Ectodermal cell (in vitro differentiated cells): Measurements from ENCODE around the gene NKX1-2.
"Not testable (repeated sequence)": the region's sequence is repeated elsewhere in the genome, so short reads cannot be mapped to it uniquely, and the experiment has no call there.

Source experiments
- H3K27ac ChIP-seq: 2 replicates; pipeline ENCODE4 v1.7.0; 2013; ENCODE audit warnings: mild to moderate bottlenecking, low read depth, low read length; ENCODE audit not compliant: insufficient read depth, poor library complexity, severe bottlenecking
- H3K27me3 ChIP-seq: 2 replicates; pipeline ENCODE4 v1.7.0; 2013; ENCODE audit warnings: mild to moderate bottlenecking, low read length; ENCODE audit not compliant: insufficient read depth, control insufficient read depth, poor library complexity, severe bottlenecking
- H3K36me3 ChIP-seq: one replicate; pipeline ENCODE4 v1.7.0; 2013; ENCODE audit warnings: low read length; ENCODE audit not compliant: control insufficient read depth, insufficient read depth
- H3K4me1 ChIP-seq: one replicate; pipeline ENCODE4 v1.7.0; 2013; ENCODE audit warnings: low read length; ENCODE audit not compliant: control insufficient read depth, insufficient read depth
- H3K4me3 ChIP-seq: 2 replicates; pipeline ENCODE4 v1.7.0; 2013; ENCODE audit warnings: low read depth, low read length, control low read depth; ENCODE audit not compliant: insufficient read depth
- H3K9me3 ChIP-seq: 2 replicates; pipeline ENCODE4 v1.7.0; 2013; ENCODE audit warnings: mild to moderate bottlenecking, low read length, moderate library complexity; ENCODE audit not compliant: control insufficient read depth
- WGBS, 2 experiments: methylation state at CpG; one replicate each; pipeline ENCODE4 v1.1.7; 2013; ENCODE audit warnings: missing lambda C conversion rate in 2 of 2; 5-methylcytosine and 5-hydroxymethylcytosine counted together

The NKX1-2 gene

DNA sequence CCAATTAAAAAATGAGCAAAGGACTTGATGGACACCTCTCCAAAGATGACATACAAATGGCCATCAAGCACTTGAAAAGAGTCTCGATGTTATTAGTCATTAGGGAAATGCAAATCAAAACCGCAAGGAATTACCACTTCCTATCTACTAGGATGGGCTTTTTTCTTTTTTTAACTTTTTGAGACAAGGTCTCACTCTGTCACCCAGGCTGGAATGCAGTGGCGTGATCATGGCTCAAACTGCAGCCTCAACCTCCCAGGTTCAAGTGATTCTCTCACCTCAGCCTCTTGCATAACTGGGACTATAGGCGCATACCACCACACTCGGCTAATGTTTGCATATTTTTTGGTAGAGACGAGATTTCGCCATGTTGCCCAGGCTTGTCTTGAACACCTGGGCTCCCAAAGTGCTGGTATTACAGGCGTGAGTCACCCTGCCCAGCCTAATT lies 13.6 kb downstream of the NKX1-2 start:
- no peaks in the 10 kb centered on the region for H3K36me3 ChIP-seq
- 90 to 91% methylated on average over 8 of the region's 8 CpGs for WGBS, 2 experiments
- H3K9me3 ChIP-seq, result no peaks in the 10 kb centered on the region

DNA sequence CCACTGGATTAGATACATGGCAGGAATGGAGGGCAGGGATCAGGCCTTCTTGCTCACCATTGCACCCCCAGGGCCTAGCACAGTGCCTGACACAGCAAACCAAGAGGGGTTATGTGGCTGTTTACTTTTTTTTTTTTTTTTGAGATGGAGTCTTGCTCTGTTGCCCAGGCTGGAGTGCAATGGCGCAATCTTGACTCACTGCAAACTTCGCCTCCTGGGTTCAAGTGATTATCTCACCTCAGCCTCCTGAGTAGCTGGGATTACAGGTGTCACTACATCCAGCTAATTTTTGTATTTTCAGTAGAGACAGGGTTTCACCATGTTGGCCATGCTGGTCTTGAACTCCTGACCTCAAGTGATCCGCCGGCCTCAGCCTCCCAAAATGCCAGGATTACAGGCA lies 14.2 kb downstream of the NKX1-2 start:
- H3K4me1 ChIP-seq, H3K27ac ChIP-seq, H3K27me3 ChIP-seq, H3K36me3 ChIP-seq, H3K4me3 ChIP-seq, H3K9me3 ChIP-seq: not testable (repeated sequence)
- WGBS, 2 experiments, result 94 to 98% methylated on average over 4 of the region's 4 CpGs

More for the DNA sequence above, 13.6 kb downstream of the NKX1-2 start:
- Histone ChIP-seq H3K27ac (no peak overlapping the region), H3K4me3 (no peak overlapping the region), H3K4me1 (no peaks in the 10 kb centered on the region), H3K27me3 (no peaks in the 10 kb centered on the region)

DNA sequence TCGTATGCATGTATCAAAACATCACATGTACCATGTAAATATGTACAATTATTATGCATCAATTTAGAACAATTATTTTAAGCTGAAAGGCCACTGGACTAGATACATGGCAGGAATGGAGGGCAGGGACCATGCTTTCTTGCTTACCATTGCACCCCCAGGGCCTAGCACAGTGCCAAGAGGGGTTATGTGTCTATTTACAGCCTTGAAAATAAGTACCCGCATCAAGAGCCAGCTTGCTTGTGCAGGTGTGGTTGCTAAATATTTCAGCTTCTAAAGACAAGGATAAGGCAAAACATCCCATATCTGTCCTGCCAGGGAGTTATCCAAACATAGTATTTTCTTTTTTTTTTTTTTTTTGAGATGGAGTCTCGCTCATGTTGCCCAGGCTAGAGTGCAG lies 16.4 kb downstream of the NKX1-2 start:
- Histone ChIP-seq H3K9me3 (no peaks in the 10 kb centered on the region), H3K27ac (no peak overlapping the region)
- 85 to 88% methylated on average over 3 of the region's 3 CpGs for WGBS, 2 experiments

DNA sequence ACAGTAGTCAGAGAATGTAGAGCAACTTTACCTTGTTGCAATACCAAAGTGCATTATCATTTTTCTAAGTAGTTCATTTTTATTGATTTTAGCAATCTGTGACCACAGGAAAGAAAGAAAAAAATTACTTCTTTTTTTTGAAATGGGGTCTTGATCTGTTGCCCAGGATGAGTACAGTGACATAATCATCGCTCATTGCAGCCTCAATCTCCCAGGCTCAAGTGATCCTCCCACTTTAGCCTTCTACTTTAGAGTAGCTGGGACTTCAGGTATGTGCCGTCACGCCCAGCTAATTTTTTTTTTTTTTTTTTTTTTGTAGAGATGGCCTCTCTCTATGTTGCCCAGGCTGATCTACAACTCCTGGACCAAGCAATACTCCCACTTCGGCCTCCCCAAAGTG lies 19.8 kb downstream of the NKX1-2 start:
- 86 to 89% methylated on average over 4 of the region's 4 CpGs for WGBS, 2 experiments
- H3K9me3 ChIP-seq, result no peaks in the 10 kb centered on the region
- no peak overlapping the region for H3K4me3 ChIP-seq
- H3K36me3 ChIP-seq, result no peaks in the 10 kb centered on the region
- H3K27me3 ChIP-seq, result no peaks in the 10 kb centered on the region
- H3K27ac ChIP-seq, result no peak overlapping the region
- no peaks in the 10 kb centered on the region for H3K4me1 ChIP-seq

More for the DNA sequence above, 16.4 kb downstream of the NKX1-2 start:
- Histone ChIP-seq H3K4me3 (no peak overlapping the region), H3K27me3 (no peaks in the 10 kb centered on the region), H3K36me3 (no peaks in the 10 kb centered on the region), H3K4me1 (no peaks in the 10 kb centered on the region)

DNA sequence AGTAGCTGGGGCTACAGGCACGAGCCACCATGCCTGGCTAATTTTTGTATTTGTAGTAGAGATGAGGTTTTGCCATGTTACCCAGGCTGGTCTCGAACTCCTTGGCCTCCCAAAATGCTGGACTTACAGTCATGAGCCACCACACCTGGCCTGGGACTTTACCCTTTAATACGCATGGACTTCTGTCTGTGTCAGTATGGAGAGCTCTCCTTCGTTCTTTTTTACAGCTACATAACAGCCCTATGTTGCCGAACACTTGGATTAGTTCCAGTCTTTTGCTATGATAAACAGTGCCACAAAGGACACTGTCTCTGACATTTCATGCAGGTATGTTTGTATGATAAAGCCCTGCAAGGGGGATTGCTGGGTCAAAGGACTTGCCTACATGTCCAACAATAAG lies 20.3 kb downstream of the NKX1-2 start:
- no peak overlapping the region for H3K27ac ChIP-seq
- 74 to 84% methylated on average over 5 of the region's 5 CpGs for WGBS, 2 experiments
- no peaks in the 10 kb centered on the region for H3K4me1 ChIP-seq
- H3K4me3 ChIP-seq, result no peak overlapping the region
- H3K27me3 ChIP-seq, result no peaks in the 10 kb centered on the region
- H3K36me3 ChIP-seq, result no peaks in the 10 kb centered on the region
- no peaks in the 10 kb centered on the region for H3K9me3 ChIP-seq

DNA sequence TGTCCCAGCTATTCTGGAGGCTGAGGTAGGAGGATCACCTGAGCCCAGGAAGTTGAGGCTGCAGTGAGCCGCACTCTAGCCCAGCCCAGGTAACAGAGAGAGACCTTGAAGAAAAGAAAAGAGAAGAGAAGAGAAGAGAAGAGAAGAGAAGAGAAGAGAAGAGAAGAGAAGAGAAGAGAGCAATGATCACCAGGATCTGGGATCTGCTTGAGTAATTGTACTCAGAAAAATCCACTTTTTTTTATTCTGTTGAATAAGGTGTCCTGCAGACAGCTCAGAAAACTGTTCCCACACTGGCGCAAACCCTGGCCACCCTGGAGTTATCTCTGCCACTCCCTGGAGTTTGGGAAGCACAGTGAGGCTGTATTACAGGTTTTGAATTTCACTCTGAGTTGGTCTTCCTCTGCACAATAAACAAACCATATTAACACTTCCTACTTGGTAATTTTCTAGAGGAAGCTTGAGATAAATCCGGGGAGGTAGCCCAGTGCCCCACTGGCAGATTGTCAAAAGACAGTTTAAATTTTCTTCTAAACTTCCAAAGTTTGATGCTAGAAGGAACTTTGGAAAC lies 21.5 kb downstream of the NKX1-2 start:
- no peaks in the 10 kb centered on the region for H3K9me3 ChIP-seq
- no peaks in the 10 kb centered on the region for H3K4me1 ChIP-seq
- H3K27ac ChIP-seq, result no peak overlapping the region
- H3K27me3 ChIP-seq, result no peaks in the 10 kb centered on the region
- H3K4me3 ChIP-seq, result no peak overlapping the region
- H3K36me3 ChIP-seq, result no peaks in the 10 kb centered on the region
- WGBS, 2 experiments, result 89 to 90% methylated on average over 3 of the region's 3 CpGs

DNA sequence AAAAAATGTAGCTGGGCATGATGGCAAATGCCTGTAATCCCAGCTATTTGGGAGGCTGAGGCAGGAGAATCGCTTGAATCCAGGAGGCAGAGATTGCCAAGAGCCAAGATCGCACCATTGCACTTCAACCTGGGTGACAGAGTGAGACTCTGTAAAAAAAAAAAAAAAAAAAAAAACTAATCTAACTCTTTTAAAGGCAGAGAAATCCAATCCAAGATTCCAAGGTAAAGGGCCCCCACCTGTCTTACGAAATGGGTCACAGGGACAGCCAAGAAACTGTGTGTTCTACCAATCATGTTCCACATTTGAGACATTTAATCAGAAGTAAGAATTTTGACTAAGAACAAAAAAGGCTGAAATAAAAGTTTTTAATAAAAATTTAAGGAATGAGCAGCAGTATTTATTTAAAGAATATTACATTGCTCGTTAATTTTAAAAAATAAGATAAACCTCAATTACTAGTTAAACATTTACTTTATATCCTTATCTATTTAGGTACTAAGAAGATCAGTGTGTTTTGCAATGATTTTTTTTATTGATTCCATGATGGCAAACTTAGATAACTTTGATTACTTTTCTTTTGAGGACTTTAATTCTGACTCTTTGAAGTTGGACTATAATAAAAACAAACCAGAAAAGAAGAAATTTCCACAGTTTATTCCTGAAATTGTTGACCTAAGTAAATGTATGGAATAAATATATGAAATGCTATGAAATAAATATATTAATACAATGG lies 24.4 kb downstream of the NKX1-2 start:
- no peaks in the 10 kb centered on the region for H3K36me3 ChIP-seq
- H3K27me3 ChIP-seq, result peaks cover 17% of the 10 kb centered on the region
- H3K27ac ChIP-seq, result no peak overlapping the region
- WGBS, 2 experiments, result 92 to 99% methylated on average over 3 of the region's 4 CpGs
- H3K9me3 ChIP-seq, result no peaks in the 10 kb centered on the region
- no peaks in the 10 kb centered on the region for H3K4me1 ChIP-seq
- no peak overlapping the region for H3K4me3 ChIP-seq

DNA sequence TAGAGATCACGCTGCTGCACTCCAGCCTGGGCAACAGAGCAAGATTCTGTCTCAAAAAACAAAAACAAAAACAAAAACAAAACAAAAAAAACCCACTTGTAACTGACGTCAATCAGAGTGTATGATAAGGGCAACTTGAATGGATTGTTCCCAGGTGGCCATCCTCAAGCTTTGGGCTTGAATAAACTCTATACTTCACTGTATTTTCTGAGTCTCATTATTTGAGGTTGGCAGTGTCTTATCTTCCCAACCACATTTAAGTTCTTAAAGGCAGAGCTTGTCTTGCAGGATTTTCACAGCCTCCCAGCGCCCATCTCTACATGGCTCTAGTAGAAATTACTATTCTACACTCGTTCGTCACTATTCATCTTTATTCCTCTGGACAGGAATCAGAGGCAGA lies 26.0 kb downstream of the NKX1-2 start:
- Histone ChIP-seq H3K27me3 (peaks cover 32% of the 10 kb centered on the region), H3K36me3 (no peaks in the 10 kb centered on the region), H3K4me1 (no peaks in the 10 kb centered on the region), H3K4me3 (no peak overlapping the region), H3K27ac (no peak overlapping the region), H3K9me3 (no peaks in the 10 kb centered on the region)
- 94% methylated on average over 5 of the region's 5 CpGs for WGBS, 2 experiments

DNA sequence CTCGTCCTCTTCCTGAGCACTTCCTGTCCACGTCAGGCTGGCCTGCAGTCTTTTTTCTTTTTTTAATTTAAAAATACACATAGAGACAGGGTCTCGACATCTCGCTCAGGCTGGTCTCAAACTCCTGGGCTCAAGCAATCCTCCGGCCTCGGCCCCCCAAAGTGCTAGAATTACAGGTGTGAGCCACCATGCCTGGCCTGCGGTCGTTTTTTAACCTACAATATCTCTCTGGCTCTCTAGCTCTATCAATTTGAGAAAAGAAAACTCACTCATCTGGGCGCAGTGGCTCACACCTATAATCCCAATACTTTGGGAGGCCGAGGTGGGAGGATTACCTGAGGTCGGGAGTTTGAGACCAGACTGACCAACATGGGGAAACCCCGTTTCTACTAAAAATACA lies 27.1 kb downstream of the NKX1-2 start:
- Histone ChIP-seq H3K27me3 (peaks cover 36% of the 10 kb centered on the region), H3K4me3 (no peak overlapping the region), H3K36me3 (no peaks in the 10 kb centered on the region), H3K9me3 (no peaks in the 10 kb centered on the region), H3K4me1 (no peaks in the 10 kb centered on the region), H3K27ac (no peak overlapping the region)
- 88 to 90% methylated on average over 12 of the region's 12 CpGs for WGBS, 2 experiments

DNA sequence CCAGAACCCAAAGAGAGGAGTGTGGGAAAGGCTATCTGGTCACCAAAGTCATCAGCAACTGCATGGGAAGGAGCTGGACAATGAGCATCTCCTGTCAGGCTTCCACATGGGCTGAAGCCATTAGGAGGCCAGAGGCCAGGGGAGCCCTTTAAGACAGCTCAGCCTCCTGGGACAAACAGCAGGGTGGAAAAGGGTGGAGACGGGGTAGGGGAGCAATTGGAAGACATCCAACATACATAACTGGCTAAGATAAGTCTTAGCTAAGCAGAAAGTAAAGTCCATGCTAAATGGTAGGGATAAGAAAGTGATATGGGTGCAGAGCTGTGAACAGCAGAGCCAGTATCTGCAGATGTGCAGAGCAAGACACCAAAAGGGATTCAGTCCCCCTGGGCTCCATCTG lies 29.6 kb downstream of the NKX1-2 start:
- Histone ChIP-seq H3K27me3 (peaks cover 42% of the 10 kb centered on the region), H3K4me1 (no peaks in the 10 kb centered on the region), H3K27ac (no peak overlapping the region), H3K4me3 (no peak overlapping the region), H3K9me3 (no peaks in the 10 kb centered on the region), H3K36me3 (no peaks in the 10 kb centered on the region)
- 70 to 80% methylated on average over 1 of the region's 1 CpG for WGBS, 2 experiments
